ENCODE measurements around the gene RHOJ. TPM values are rescaled to one million over a fixed set of nuclear protein-coding genes. Genes with fewer than 3 reads are reported as not detected.

The RHOJ gene
- total and polyA plus RNA-seq, 2 experiments from 2014 or later, result 0.17 TPM; not detected in 1

DNA sequence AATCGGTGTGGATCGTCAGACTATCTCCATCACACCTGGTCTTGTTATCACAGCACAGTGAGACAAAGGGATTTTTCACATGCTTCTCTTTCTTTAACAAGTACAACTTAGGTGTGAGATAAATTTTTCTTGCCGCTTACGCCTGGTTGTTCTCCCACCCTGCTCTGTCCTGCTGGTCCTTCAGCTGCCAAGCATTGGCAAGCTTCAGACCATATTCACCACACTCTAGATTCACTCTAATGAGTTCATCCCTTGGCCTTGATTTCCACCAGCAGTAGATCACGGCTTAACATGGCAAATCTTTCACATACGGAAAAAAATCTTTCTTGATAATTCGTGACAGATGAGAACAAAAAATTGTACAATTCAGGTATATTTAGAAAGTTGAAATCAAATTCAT is 33.5 kb downstream of the RHOJ start:
- no peak for DNase-seq (ENCODE audit: low spot score)
- no peak overlapping the region; the same call in 1 of the 2 replicates for H2AFZ ChIP-seq
- H3F3A ChIP-seq (replicated peaks; ENCODE audit: low read depth), result no peaks in the 10 kb centered on the region
- no peak overlapping the region for H3K27ac Mint-ChIP-seq
- H3K4me1 Mint-ChIP-seq, result peaks cover 13% of the 10 kb centered on the region
- no peaks in the 10 kb centered on the region for H3K36me3 Mint-ChIP-seq (ENCODE audit: low read depth)
- H3K4me2 ChIP-seq, result no peak overlapping the region
- H3K4me1 ChIP-seq (ENCODE audit: insufficient read depth), result peaks cover 7% of the 10 kb centered on the region; the same call in 1 of the 2 replicates
- H3K27me3 Mint-ChIP-seq (ENCODE audit: insufficient read depth, low read depth, poor library complexity), result peaks cover 4% of the 10 kb centered on the region
- no peaks in the 10 kb centered on the region for H3K9me2 ChIP-seq (ENCODE audit: insufficient read depth)
- no peak for ATAC-seq
- no peak overlapping the region for H3K4me3 Mint-ChIP-seq
- H3K27me3 ChIP-seq (ENCODE audit: insufficient read depth), result no peaks in the 10 kb centered on the region
- no peak overlapping the region for H3K27ac ChIP-seq (ENCODE audit: low read depth)
- H3K79me2 ChIP-seq (replicated peaks; ENCODE audit: insufficient read depth), result no peaks in the 10 kb centered on the region
- H3K9me3 Mint-ChIP-seq, result no peaks in the 10 kb centered on the region
- H3K36me3 ChIP-seq (ENCODE audit: insufficient read depth), result no peaks in the 10 kb centered on the region
- no peak overlapping the region for H3K4me3 ChIP-seq
- TF ChIP-seq CREB1 (CRISPR knock-in tag; IDR thresholded peaks at IDR 0.05; ENCODE audit: low read depth) (no peak), NANOG (IDR thresholded peaks at IDR 0.05; ENCODE audit: borderline replicate concordance) (no peak), JUNB (IDR thresholded peaks at IDR 0.05; ENCODE audit: unreplicated experiment) (no peak), EZH2phosphoT487 (IDR thresholded peaks at IDR 0.05; ENCODE audit: unreplicated experiment) (no peak), EZH2 (IDR thresholded peaks at IDR 0.05; ENCODE audit: low read depth, unreplicated experiment) (no peak), ZNF114 (CRISPR knock-in tag; IDR thresholded peaks at IDR 0.05) (no peak)
- TF ChIP-seq, protein P1, sequence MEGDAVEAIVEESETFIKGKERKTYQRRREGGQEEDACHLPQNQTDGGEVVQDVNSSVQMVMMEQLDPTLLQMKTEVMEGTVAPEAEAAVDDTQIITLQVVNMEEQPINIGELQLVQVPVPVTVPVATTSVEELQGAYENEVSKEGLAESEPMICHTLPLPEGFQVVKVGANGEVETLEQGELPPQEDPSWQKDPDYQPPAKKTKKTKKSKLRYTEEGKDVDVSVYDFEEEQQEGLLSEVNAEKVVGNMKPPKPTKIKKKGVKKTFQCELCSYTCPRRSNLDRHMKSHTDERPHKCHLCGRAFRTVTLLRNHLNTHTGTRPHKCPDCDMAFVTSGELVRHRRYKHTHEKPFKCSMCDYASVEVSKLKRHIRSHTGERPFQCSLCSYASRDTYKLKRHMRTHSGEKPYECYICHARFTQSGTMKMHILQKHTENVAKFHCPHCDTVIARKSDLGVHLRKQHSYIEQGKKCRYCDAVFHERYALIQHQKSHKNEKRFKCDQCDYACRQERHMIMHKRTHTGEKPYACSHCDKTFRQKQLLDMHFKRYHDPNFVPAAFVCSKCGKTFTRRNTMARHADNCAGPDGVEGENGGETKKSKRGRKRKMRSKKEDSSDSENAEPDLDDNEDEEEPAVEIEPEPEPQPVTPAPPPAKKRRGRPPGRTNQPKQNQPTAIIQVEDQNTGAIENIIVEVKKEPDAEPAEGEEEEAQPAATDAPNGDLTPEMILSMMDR (conservative IDR thresholded peaks at IDR 0.05; ENCODE audit: low read depth in 2 of 2), result no peak
- TF ChIP-seq, protein P2, sequence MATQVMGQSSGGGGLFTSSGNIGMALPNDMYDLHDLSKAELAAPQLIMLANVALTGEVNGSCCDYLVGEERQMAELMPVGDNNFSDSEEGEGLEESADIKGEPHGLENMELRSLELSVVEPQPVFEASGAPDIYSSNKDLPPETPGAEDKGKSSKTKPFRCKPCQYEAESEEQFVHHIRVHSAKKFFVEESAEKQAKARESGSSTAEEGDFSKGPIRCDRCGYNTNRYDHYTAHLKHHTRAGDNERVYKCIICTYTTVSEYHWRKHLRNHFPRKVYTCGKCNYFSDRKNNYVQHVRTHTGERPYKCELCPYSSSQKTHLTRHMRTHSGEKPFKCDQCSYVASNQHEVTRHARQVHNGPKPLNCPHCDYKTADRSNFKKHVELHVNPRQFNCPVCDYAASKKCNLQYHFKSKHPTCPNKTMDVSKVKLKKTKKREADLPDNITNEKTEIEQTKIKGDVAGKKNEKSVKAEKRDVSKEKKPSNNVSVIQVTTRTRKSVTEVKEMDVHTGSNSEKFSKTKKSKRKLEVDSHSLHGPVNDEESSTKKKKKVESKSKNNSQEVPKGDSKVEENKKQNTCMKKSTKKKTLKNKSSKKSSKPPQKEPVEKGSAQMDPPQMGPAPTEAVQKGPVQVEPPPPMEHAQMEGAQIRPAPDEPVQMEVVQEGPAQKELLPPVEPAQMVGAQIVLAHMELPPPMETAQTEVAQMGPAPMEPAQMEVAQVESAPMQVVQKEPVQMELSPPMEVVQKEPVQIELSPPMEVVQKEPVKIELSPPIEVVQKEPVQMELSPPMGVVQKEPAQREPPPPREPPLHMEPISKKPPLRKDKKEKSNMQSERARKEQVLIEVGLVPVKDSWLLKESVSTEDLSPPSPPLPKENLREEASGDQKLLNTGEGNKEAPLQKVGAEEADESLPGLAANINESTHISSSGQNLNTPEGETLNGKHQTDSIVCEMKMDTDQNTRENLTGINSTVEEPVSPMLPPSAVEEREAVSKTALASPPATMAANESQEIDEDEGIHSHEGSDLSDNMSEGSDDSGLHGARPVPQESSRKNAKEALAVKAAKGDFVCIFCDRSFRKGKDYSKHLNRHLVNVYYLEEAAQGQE (IDR thresholded peaks at IDR 0.05; ENCODE audit: unreplicated experiment), result no peak
- TF ChIP-seq, protein P3, sequence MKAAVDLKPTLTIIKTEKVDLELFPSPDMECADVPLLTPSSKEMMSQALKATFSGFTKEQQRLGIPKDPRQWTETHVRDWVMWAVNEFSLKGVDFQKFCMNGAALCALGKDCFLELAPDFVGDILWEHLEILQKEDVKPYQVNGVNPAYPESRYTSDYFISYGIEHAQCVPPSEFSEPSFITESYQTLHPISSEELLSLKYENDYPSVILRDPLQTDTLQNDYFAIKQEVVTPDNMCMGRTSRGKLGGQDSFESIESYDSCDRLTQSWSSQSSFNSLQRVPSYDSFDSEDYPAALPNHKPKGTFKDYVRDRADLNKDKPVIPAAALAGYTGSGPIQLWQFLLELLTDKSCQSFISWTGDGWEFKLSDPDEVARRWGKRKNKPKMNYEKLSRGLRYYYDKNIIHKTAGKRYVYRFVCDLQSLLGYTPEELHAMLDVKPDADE (IDR thresholded peaks at IDR 0.05), result no peak
- H4K20me1 ChIP-seq (replicated peaks; ENCODE audit: insufficient read depth), result no peaks in the 10 kb centered on the region

DNA sequence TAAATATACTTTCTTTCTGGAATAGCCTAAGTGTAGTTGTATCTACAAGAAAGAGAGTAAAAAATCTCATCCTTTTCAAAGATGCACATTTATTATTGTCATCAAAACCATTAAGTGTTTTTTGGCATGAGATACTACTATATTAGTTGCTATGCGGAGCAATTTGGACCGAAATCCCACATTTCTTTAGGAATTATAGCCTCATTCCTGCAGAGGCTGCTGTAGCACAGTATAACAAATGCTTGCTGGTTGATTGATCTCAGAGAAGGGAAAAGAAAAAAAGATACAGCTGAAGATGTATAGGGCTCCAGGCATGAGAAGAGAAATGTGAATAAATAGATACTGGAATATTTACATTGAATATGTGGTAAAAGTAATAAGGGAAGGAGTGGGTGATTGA is 36.0 kb downstream of the RHOJ start:
- no peaks in the 10 kb centered on the region for H3K9me2 ChIP-seq (ENCODE audit: insufficient read depth)
- H4K20me1 ChIP-seq (replicated peaks; ENCODE audit: insufficient read depth), result no peaks in the 10 kb centered on the region
- no peak overlapping the region for H3K27ac Mint-ChIP-seq
- DNase-seq (ENCODE audit: low spot score) (no peak), ATAC-seq (no peak)
- H3K9me3 Mint-ChIP-seq, result no peaks in the 10 kb centered on the region
- no peak overlapping the region for H2AFZ ChIP-seq
- H3K27ac ChIP-seq (ENCODE audit: low read depth), result no peak overlapping the region
- H3K4me3 ChIP-seq, result no peak overlapping the region
- no peaks in the 10 kb centered on the region for H3F3A ChIP-seq (replicated peaks; ENCODE audit: low read depth)
- no peaks in the 10 kb centered on the region for H3K27me3 ChIP-seq (ENCODE audit: insufficient read depth)
- peaks cover 2% of the 10 kb centered on the region for H3K27me3 Mint-ChIP-seq (ENCODE audit: insufficient read depth, low read depth, poor library complexity)
- peaks cover 1% of the 10 kb centered on the region; the same call in 1 of the 2 replicates for H3K4me1 ChIP-seq (ENCODE audit: insufficient read depth)
- H3K4me1 Mint-ChIP-seq, result peaks cover 8% of the 10 kb centered on the region; the same call in 2 of the 3 replicates
- no peaks in the 10 kb centered on the region for H3K36me3 Mint-ChIP-seq (ENCODE audit: low read depth)
- no peaks in the 10 kb centered on the region for H3K36me3 ChIP-seq (ENCODE audit: insufficient read depth)
- no peaks in the 10 kb centered on the region for H3K79me2 ChIP-seq (replicated peaks; ENCODE audit: insufficient read depth)
- H3K4me2 ChIP-seq, result no peak overlapping the region
- H3K4me3 Mint-ChIP-seq, result no peak overlapping the region
- TF ChIP-seq, protein P2 (IDR thresholded peaks at IDR 0.05; ENCODE audit: unreplicated experiment), result no peak
- TF ChIP-seq EZH2 (IDR thresholded peaks at IDR 0.05; ENCODE audit: low read depth, unreplicated experiment) (no peak), ZNF114 (CRISPR knock-in tag; IDR thresholded peaks at IDR 0.05) (no peak), STAT1 (IDR thresholded peaks at IDR 0.05; ENCODE audit: unreplicated experiment) (no peak), CREB1 (CRISPR knock-in tag; IDR thresholded peaks at IDR 0.05; ENCODE audit: low read depth) (no peak)
